ENCODE results near the gene CCDC106. TPM values are rescaled to one million over a fixed set of nuclear protein-coding genes. Genes with fewer than 3 reads are reported as not detected.
A peak's percentile ranks its signal among the peaks of the same experiment; 100 is the strongest.

Gene CCDC106
- total RNA-seq, 2 donors from 2014 or later, result 2.9 to 13.6 TPM

- peak; percentile 12 to 16 for ATAC-seq
These were observed 5.6 kb upstream of the CCDC106 start for GRCh38 chr19:55642153-55643002.

GRCh38 chr19:55643003-55643886 is 4.8 kb upstream of the CCDC106 start, which contains the start of gene ZNF581:
Gene ZNF581, plus strand, starts transcription at chr19:55643649. Its CDS starts 923 bp downstream, at chr19:55644572.
- peak within 1 kb of the TSS; percentile 96 to 100 for H3K27ac Mint-ChIP-seq
- peak; percentile 66 to 75 for ATAC-seq
- peaks cover 27 to 61% of the 10 kb centered on the region in 2 donors for H3K36me3 Mint-ChIP-seq
- peaks cover 4% of the 10 kb centered on the region in 2 donors for H3K9me3 Mint-ChIP-seq
- DNase-seq (ENCODE audit: low spot score in 2 of 2), result peak; percentile 84 to 86

More at GRCh38 chr19:55642153-55643002, 5.6 kb upstream of the CCDC106 start:
- peak in 1 of 2 donors; percentile 73 for DNase-seq (ENCODE audit: low spot score in 2 of 2)
- Mint-ChIP-seq H3K27ac (peak overlapping the region; percentile 96 to 100), H3K9me3 (peaks cover 4% of the 10 kb centered on the region in 2 donors), H3K36me3 (peaks cover 33 to 67% of the 10 kb centered on the region in 2 donors)

GRCh38 chr19:55643887-55644176 is 4.2 kb upstream of the CCDC106 start:
- ATAC-seq (no peak), DNase-seq (ENCODE audit: low spot score in 2 of 2) (no peak)
- Mint-ChIP-seq H3K9me3 (peaks cover 3 to 4% of the 10 kb centered on the region in 2 donors), H3K36me3 (peaks cover 27 to 60% of the 10 kb centered on the region in 2 donors), H3K27ac (peak overlapping the region; percentile 95 to 96)

- DNase-seq (ENCODE audit: low spot score in 2 of 2), result no peak
- Mint-ChIP-seq H3K36me3 (peaks cover 27 to 56% of the 10 kb centered on the region in 2 donors), H3K9me3 (peaks cover 0 to 4% of the 10 kb centered on the region in 2 donors), H3K27ac (peak overlapping the region; percentile 95 to 96)
- no peak for ATAC-seq
These were observed 3.7 kb upstream of the CCDC106 start for GRCh38 chr19:55644191-55644833.

GRCh38 chr19:55644842-55645511 is 3.0 kb upstream of the CCDC106 start:
- Mint-ChIP-seq H3K9me3 (peaks cover 0 to 4% of the 10 kb centered on the region in 2 donors), H3K27ac (peak overlapping the region; percentile 95 to 96), H3K36me3 (peaks cover 26 to 52% of the 10 kb centered on the region in 2 donors)
- ATAC-seq, result no peak
- DNase-seq (ENCODE audit: low spot score in 2 of 2), result no peak

GRCh38 chr19:55645512-55645881 is 2.5 kb upstream of the CCDC106 start:
- ATAC-seq (no peak), DNase-seq (ENCODE audit: low spot score in 2 of 2) (no peak)
- peaks cover 20 to 47% of the 10 kb centered on the region in 2 donors for H3K36me3 Mint-ChIP-seq
- peaks cover 0 to under 1% of the 10 kb centered on the region in 2 donors for H3K9me3 Mint-ChIP-seq
- H3K27ac Mint-ChIP-seq, result peak overlapping the region; percentile 72 to 96

- DNase-seq (ENCODE audit: low spot score in 2 of 2), result no peak
- ATAC-seq, result no peak
- Mint-ChIP-seq H3K9me3 (no peaks in the 10 kb centered on the region), H3K36me3 (peaks cover 19 to 44% of the 10 kb centered on the region in 2 donors), H3K27ac (peak overlapping the region in 1 of 2 donors; percentile 48)
These were observed 902 bp upstream of the CCDC106 start for GRCh38 chr19:55646889-55647731.

GRCh38 chr19:55648585-55649267 is 714 bp downstream of the CCDC106 start:
- Mint-ChIP-seq H3K36me3 (peaks cover 13 to 35% of the 10 kb centered on the region in 2 donors), H3K9me3 (no peaks in the 10 kb centered on the region), H3K27ac (peak overlapping the region; percentile 59 to 92)
- no peak for ATAC-seq
- DNase-seq (ENCODE audit: low spot score in 2 of 2), result no peak

GRCh38 chr19:55649268-55650125 is 1.5 kb downstream of the CCDC106 start:
- H3K27ac Mint-ChIP-seq, result peak overlapping the region; percentile 59 to 92
- peaks cover 18 to 28% of the 10 kb centered on the region in 2 donors for H3K36me3 Mint-ChIP-seq
- ATAC-seq, result no peak

GRCh38 chr19:55650126-55650557 is 2.1 kb downstream of the CCDC106 start:
- peaks cover 12 to 22% of the 10 kb centered on the region in 2 donors for H3K36me3 Mint-ChIP-seq
- ATAC-seq, result peak in 1 of 2 donors; percentile 13
- H3K27ac Mint-ChIP-seq, result peak overlapping the region; percentile 59 to 84
- H3K9me3 Mint-ChIP-seq, result no peaks in the 10 kb centered on the region
- DNase-seq (ENCODE audit: low spot score in 2 of 2), result no peak

More at GRCh38 chr19:55649268-55650125, 1.5 kb downstream of the CCDC106 start:
- DNase-seq (ENCODE audit: low spot score in 2 of 2), result no peak
- H3K9me3 Mint-ChIP-seq, result no peaks in the 10 kb centered on the region

- no peaks in the 10 kb centered on the region for H3K9me3 Mint-ChIP-seq
- H3K36me3 Mint-ChIP-seq, result peaks cover 10 to 19% of the 10 kb centered on the region in 2 donors
- DNase-seq (ENCODE audit: low spot score in 2 of 2), result no peak
- peak overlapping the region; percentile 59 to 84 for H3K27ac Mint-ChIP-seq
- ATAC-seq, result no peak
These were observed 2.7 kb downstream of the CCDC106 start for GRCh38 chr19:55650602-55651230.

- DNase-seq (ENCODE audit: low spot score in 2 of 2), result no peak
- Mint-ChIP-seq H3K9me3 (no peaks in the 10 kb centered on the region), H3K36me3 (peaks cover 16 to 24% of the 10 kb centered on the region in 2 donors), H3K27ac (peak overlapping the region in 1 of 2 donors; percentile 69)
- ATAC-seq, result no peak
These were observed 3.2 kb downstream of the CCDC106 start for GRCh38 chr19:55651236-55651635.

- ATAC-seq, result no peak
- Mint-ChIP-seq H3K36me3 (peaks cover 22 to 24% of the 10 kb centered on the region in 2 donors), H3K27ac (peak overlapping the region in 1 of 2 donors; percentile 69), H3K9me3 (no peaks in the 10 kb centered on the region)
- no peak for DNase-seq (ENCODE audit: low spot score in 2 of 2)
These were observed 4.5 kb downstream of the CCDC106 start for GRCh38 chr19:55652311-55653128.
